Stimulated activated CD8-positive, alpha-beta memory T cell treated with anti-CD3 and anti-CD28 coated beads, Interleukin-15, amount 100 ng/mL, for 1 hour (primary cell): ENCODE results near the gene STX8.
"Not testable (repeated sequence)": the region's sequence is repeated elsewhere in the genome, so short reads cannot be mapped to it uniquely, and the experiment has no call there.

Source experiments
- DNase-seq: peaks from one replicate; pipeline ENCODE4 v3.0.0-alpha.2; 2020; ENCODE audit warnings: low read depth

STX8 gene

DNA sequence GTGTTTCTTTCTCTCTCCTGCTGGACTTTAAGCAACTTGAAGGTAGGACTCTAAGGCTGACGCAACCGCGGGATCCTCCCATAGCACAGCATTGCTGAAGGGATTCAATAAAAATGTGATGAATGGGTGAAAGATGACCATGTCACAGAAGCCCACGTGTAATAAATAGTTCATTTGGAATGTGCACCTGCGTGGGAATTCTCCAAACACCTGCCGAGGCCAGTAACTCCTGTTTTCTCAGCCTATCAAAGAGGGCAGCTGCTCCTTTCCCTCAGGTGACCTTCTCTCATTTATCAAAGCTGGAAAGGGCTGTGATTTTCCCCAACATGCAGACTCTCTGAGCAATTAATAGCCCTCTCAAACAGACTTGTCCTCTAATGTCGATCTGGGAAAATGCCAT, 235.7 kb downstream of the STX8 start:
- no peak for DNase-seq

GRCh38 chr17:9339482-9339881, 236.1 kb downstream of the STX8 start:
- DNase-seq: not testable (repeated sequence)

- DNase-seq: no peak
These were observed 238.8 kb downstream of the STX8 start for GRCh38 chr17:9336817-9337216.

DNA sequence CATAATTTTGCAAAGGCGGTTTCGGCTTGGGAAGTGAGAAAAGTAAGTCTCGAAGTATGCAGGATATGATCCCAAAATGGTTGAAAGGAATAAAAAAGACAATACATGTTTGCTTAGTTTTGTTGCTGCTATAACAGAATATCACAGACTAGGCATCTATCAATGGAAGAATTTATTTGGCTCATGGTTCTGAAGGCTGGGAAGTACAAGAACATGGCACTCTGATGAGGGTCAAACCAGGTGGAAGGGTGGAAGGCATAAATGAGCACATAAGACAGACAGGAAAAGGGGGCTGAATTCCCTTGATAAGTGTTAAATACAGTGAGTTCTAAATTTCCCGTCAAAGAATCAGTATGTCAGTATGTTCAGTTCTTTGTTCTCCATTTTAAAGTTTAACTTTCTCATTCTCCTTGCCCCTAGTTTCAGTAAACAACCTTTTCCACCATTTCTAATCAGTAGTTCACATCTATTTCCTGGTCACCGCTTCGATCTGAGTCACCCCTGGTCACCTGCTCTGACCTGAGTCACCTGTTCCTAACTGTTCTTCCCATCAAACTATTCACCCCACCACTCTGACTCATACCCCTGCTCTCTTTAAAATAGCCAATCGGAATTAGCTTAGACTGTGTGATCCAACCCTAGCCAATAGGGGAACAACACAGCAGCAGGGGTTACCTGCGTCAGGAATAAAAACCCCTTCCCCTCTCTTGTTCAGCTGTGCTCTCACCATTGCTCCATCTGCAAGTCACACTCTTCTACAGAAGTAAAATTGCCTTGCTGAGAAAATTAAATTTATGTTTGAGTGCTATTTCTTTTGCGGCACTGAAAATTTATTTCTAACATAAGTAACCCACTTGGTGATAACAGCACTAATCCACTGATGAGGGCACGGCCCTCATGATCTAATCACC, 240.8 kb downstream of the STX8 start:
- no peak for DNase-seq

DNA sequence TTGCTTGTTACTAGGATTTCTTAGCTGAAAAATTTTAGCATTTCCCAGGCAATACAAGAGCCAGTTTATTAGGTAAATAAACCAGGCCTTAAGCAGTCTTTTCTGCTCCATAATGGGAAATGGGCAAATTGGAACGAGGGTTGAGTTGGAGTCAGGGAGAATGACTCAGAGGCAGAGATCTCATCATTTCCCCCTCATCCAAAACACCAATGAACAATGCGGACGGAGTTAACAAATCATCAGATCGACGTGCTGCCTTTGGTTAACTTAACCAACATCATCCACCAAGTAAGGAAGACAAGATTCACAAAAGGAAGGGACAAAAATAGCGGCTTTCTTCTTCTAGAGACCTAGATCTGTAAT, 243.5 kb downstream of the STX8 start:
- no peak for DNase-seq

- no peak for DNase-seq
These were observed 244.1 kb downstream of the STX8 start for GRCh38 chr17:9331279-9332131.

DNA sequence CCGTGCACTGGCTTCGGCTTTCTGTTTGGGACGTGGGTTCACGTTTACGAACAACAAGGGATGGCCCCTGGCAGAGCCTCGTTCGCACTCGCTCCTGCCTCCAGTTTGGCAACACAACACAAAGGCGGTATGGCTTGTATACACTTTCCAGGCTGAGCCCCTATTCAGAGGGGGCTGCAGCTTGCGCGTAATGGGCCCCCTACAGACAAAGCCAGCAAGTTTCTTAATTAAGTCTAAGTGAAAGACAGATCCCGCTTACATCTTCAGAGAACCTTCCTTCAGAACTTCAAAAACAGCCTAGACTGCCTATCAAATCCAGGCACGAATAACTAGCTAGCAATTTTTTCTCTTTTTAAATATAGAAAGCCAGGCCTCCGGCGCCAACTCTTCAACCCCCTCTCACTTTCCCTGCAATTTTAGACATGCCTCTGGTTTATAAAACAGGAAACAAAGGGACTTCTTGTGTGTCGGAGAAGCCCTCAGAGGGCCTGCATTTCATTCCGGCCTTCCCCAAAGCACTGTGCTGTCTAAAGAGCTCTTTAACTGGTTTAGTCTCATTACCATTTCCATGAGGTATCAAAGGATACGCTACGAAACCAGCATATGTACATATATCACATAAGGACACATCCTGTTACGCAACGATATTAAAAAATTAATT, 244.9 kb downstream of the STX8 start:
- no peak for DNase-seq

GRCh38 chr17:9330141-9330540, 245.5 kb downstream of the STX8 start:
- no peak for DNase-seq

GRCh38 chr17:9329251-9329921, 246.2 kb downstream of the STX8 start:
- DNase-seq: no peak

DNA sequence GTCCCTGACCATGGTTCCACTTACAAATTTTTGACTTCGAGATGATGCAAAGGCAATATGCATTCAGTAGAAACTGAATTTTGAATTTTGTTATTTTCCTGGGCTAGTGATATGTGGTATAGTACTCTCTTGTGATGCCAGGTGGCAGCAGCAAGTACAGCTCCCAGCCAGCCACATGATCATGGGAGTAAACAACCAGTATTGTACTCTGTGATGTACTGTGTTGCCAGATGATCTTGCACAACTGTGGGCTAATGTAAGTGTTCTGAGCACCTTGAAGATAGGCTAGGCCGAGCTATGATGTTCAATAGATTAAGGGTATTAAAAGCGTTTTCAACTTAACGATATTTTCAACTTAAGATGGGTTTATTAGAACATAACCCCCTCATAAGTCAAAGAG, 250.8 kb downstream of the STX8 start:
- DNase-seq: no peak

- DNase-seq: no peak
These were observed 253.3 kb downstream of the STX8 start for GRCh38 chr17:9322326-9322725.

DNA sequence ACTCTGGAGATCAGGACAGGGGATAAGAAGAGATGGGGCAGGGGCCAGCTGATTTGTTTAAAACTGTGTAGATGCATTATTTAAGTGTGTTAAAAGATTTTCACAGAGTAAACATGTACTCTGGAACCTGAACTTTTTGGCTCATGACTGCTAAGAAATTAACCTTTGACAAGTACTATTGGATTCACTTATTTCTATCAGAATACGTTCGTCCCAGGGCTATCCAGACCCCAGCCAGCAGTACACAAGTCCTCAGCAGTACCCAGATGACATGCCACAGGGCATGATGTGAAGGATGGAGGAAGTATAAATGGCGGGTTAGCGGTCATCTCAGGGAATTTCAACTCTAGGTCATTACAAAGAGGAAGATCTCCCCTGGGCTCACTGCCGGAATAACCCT, 253.7 kb downstream of the STX8 start:
- no peak for DNase-seq

DNA sequence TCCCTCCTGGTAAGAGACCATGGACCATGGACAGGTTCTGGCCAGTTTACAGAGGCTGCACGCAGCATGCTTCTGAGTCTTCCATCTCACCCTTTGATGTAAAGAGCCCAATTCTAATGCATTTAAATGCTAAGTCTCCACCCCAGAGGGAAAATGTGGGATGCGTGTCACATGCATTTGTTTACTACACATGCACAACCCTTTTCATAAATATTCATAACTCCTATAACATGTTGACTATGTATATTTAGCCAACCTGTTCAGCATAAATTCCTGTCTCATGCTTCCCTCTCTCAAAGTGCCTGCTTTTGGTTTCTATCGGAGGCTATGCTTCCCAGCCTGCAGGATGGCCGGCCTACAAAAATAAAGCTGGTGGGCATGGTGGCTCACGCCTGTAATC, 260.3 kb downstream of the STX8 start:
- DNase-seq: no peak

GRCh38 chr17:9313346-9313745, 262.3 kb downstream of the STX8 start:
- DNase-seq: no peak

DNA sequence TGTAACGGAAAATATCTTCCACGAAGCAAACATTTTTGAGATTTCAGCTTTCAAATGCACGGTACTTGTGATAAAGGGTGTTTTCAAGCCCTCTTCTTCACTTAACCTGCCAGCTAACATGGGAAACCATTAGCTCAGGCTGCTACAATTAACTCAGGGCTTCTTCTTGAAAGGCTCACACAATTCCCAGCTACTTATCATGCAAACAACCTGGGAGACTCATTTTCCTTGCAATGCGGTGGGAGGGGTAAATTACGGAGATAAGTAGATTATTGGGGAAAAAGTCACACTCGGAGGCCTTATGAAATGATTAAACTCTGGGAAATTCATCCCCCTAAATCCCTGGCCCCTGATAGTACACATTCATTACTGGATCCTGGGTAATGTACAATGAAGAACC, 266.4 kb downstream of the STX8 start:
- no peak for DNase-seq

DNA sequence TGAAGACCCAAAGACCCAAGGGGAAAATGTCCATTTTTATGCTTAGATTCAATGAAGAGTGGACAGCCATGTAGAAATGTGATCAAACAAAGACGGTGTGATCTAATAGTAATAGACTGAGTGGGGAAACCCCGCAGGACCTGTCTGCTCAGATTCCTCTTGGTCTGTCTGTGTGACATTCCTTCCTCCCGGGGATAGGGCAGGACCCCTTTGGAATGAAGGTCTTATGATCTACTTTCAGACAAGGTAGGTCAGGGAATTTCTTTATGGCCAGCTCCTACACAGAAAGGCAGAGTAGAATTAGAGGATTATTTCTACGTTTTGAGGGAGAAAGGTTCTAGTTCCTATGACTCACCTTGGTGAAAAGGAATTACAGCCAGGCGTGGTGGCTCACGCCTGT, 267.6 kb downstream of the STX8 start:
- DNase-seq: no peak

DNA sequence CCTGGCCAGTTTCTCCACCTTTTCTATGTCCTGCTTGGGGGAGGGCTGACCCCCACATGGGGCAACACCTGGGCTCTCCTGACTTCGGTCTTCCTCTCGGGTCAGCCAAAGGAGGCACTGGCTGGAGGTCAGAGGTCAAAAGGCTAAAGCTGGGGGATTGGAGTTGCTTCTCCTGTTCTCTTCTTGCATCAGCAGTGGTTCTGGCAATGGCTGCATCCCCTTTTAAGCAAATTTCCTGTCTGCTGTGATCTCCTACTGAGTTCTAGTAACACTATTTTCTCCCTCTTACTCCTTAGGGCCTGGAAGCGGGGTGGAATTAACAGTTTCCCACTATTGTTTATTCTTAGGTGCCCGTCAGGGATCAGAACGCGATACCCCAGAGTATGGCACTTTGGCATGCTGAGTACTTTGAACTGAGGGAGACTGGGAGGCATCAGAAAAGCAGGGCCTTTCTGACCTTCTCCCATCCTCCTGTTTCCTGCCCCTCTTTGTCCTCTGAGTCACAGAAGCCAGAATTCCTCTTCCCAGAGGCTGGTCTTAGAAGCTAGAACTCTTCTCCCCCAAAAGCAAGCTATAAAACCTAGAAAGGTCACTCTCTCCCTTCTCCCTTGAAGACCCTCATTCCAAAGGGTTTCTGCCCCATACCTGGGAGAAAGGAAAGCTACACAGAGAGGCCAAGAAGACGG, 268.2 kb downstream of the STX8 start:
- DNase-seq: no peak

DNA sequence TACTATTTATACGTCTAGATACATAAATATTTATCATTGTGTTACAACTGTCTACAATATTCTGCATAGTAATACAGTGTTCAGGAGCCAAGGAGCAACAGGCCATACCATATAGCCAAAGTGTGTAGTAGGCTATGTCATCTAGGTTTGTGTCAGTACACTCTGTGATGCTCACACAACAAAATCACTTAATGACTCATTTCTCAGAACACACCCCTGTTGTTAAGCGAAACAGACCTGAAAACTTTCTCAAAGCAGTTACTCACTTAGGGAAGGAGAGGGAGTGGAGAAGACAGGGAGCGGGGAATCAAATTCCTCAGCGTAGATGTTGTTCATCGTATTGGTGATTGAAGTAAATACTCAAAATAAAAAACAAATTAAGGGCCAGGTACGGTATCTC, 269.5 kb downstream of the STX8 start:
- DNase-seq: no peak

- DNase-seq: no peak
These were observed 275.9 kb downstream of the STX8 start for GRCh38 chr17:9299695-9300094.

DNA sequence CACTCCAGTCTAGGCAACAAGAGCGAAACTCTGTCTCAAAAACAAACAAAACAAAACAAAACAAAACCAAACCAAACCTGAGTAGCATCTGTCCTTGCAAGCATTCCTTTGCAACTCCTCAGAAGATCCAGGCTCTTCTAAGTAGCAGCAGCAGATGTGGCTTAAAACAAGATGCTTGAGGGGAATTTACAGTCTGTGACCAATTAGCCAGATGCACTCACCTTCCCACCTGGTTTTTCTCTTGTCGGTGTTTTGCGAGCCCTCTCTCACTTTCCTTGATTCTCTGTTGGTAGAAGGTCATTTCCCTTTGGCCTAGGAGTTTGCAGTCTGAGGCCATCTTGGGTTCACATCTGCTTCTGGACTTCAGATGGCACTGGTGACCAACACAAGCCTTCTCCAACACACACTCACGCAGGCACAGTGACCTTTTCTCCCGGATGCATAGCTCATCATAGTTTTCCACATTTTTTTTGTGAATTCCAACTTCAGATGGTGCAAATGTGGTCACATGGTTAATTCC, 276.8 kb downstream of the STX8 start:
- no peak for DNase-seq

GRCh38 chr17:9298135-9298534, 277.5 kb downstream of the STX8 start:
- DNase-seq: no peak
